GM21447 (cell line): ENCODE data around the gene CDC26.
"Not testable (repeated sequence)": the region's sequence is repeated elsewhere in the genome, so short reads cannot be mapped to it uniquely, and the experiment has no call there.

Experiments used
- ATAC-seq: cut with Tn5 transposase; IDR thresholded peaks from one replicate; pipeline ENCODE4 v1.9.1; 2021; ENCODE audit not compliant: unreplicated experiment

Gene CDC26

GRCh38 chr9:113241161-113241560 is 34.2 kb downstream of the CDC26 start:
- ATAC-seq: no peak

- ATAC-seq: no peak
These were observed 36.5 kb downstream of the CDC26 start for GRCh38 chr9:113238859-113239232.

GRCh38 chr9:113238202-113238858 is 37.0 kb downstream of the CDC26 start:
- no peak for ATAC-seq

GRCh38 chr9:113237026-113237425 is 38.3 kb downstream of the CDC26 start:
- ATAC-seq: no peak

GRCh38 chr9:113235701-113236255 is 39.6 kb downstream of the CDC26 start:
- ATAC-seq: not testable (repeated sequence)

GRCh38 chr9:113231701-113232100 is 43.7 kb downstream of the CDC26 start:
- ATAC-seq: no peak

- no peak for ATAC-seq
These were observed 47.2 kb downstream of the CDC26 start for GRCh38 chr9:113228130-113228665.

GRCh38 chr9:113227436-113227835 is 47.9 kb downstream of the CDC26 start:
- no peak for ATAC-seq

- no peak for ATAC-seq
These were observed 51.4 kb downstream of the CDC26 start for GRCh38 chr9:113223963-113224362.

GRCh38 chr9:113222482-113222841 is 52.9 kb downstream of the CDC26 start:
- ATAC-seq: no peak

- ATAC-seq: no peak
These were observed 53.4 kb downstream of the CDC26 start for GRCh38 chr9:113221800-113222481.

- ATAC-seq: peak; percentile 72
These were observed 54.2 kb downstream of the CDC26 start, which contains the start of the genes FKBP15 and SLC31A1 for GRCh38 chr9:113221003-113221799. Gene FKBP15 (minus strand): TSS chr9:113221277. CDS start chr9:113221243, 34 bp downstream. Gene SLC31A1 (plus strand): TSS chr9:113221544. CDS start chr9:113256149, 34,605 bp downstream.

GRCh38 chr9:113220467-113221002 is 54.8 kb downstream of the CDC26 start:
- no peak for ATAC-seq

- peak; percentile 64 for ATAC-seq
These were observed 55.4 kb downstream of the CDC26 start for GRCh38 chr9:113219969-113220368.

- ATAC-seq: peak; percentile 34
These were observed 56.0 kb downstream of the CDC26 start for GRCh38 chr9:113219186-113219936.
